Measurements from ENCODE around the gene ASTN1. TPM values are rescaled to one million over a fixed set of nuclear protein-coding genes. Genes with fewer than 3 reads are reported as not detected.

The ASTN1 gene
- total RNA-seq, 4 donors from 2014 or later: 0.18 TPM; not detected in 3

DNA sequence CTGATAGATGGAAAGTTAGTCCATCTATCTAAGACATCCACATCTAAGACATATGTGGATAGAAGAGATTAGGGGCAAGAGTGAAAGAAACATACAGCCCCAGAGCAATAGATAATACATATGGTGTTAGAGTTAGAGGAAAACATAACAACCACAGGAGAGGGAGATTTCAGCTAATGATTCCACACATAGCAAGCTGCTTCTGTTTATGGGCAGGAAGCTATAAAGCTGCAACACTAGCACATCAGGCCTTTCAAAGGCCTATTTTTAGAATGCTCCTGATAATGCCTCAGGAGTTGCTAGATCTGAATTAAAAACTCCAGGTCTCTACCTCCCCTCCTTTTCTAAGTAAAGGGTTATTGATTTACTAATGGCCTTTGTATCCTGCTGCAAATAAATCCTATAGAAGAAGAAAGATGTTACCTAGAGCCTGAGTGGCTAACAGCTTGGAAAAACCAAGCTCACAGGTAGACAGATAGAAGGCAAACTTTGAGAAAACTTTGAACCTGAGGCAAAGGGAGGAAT lies 42.4 kb upstream of the ASTN1 start:
- Histone ChIP-seq H3K36me3 (no peaks in the 10 kb centered on the region), H3K27me3 (no peaks in the 10 kb centered on the region), H3K4me1 (no peaks in the 10 kb centered on the region), H3K4me3 (no peak overlapping the region), H3K9me3 (no peaks in the 10 kb centered on the region), H3K27ac (no peak overlapping the region)
- no peak for DNase-seq (ENCODE audit: low spot score in 2 of 2)
- TF ChIP-seq POLR2AphosphoS5 (IDR thresholded peaks at IDR 0.05) (no peak), EP300 (IDR thresholded peaks at IDR 0.05) (no peak), POLR2A (IDR thresholded peaks at IDR 0.05) (no peak)
- TF ChIP-seq, protein P1, sequence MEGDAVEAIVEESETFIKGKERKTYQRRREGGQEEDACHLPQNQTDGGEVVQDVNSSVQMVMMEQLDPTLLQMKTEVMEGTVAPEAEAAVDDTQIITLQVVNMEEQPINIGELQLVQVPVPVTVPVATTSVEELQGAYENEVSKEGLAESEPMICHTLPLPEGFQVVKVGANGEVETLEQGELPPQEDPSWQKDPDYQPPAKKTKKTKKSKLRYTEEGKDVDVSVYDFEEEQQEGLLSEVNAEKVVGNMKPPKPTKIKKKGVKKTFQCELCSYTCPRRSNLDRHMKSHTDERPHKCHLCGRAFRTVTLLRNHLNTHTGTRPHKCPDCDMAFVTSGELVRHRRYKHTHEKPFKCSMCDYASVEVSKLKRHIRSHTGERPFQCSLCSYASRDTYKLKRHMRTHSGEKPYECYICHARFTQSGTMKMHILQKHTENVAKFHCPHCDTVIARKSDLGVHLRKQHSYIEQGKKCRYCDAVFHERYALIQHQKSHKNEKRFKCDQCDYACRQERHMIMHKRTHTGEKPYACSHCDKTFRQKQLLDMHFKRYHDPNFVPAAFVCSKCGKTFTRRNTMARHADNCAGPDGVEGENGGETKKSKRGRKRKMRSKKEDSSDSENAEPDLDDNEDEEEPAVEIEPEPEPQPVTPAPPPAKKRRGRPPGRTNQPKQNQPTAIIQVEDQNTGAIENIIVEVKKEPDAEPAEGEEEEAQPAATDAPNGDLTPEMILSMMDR (IDR thresholded peaks at IDR 0.05): no peak

DNA sequence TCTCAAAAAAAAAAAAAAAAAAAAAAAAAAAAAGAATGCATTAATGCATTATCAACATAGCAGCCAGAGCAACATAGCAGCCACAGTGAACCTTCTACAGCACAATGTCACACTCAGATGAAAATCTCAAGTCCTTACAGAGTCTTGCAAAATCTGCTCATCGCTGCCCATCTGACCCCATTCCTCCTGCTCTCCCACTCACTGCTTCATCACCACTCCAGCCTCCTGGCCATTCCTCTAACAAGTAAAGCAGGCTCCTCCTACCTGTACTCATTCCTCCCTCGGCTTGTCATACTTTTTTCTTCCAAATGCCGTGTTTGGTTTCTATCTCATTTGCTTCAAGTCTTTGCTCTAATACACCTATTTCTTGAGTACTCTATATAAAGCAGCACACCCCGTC lies 35.8 kb upstream of the ASTN1 start:
- no peaks in the 10 kb centered on the region for H3K4me1 ChIP-seq
- no peaks in the 10 kb centered on the region for H3K36me3 ChIP-seq
- H3K27me3 ChIP-seq: no peaks in the 10 kb centered on the region
- H3K9me3 ChIP-seq: no peaks in the 10 kb centered on the region
- H3K4me3 ChIP-seq: no peak overlapping the region
- DNase-seq (ENCODE audit: low spot score in 2 of 2): no peak
- WGBS: 69% methylated on average over 4 of the region's 4 CpGs
- TF ChIP-seq POLR2AphosphoS5 (IDR thresholded peaks at IDR 0.05): no peak
- TF ChIP-seq, protein P1 (IDR thresholded peaks at IDR 0.05): no peak
- no peak for TF ChIP-seq POLR2A (IDR thresholded peaks at IDR 0.05)
- TF ChIP-seq EP300 (IDR thresholded peaks at IDR 0.05): no peak
- H3K27ac ChIP-seq: no peak overlapping the region

DNA sequence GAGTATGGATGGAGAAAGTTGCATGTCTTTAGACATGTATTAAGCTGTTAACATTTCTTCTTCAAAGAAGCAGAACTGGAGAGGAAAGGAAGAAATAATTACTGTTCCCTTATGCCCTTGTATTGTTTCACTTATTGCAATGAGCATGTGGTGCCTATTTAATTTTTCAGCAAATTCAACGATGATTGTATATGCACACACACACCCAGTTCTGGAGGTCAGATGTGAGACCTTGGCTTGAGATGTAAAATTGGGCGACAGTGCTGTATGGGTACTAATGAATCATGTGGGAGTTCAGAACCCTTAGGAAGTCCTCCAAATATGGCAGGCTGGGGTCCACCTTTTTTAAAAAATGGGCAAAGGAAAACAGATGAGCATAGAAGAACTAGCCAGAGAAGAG lies 33.7 kb upstream of the ASTN1 start:
- no peaks in the 10 kb centered on the region for H3K36me3 ChIP-seq
- no peaks in the 10 kb centered on the region for H3K27me3 ChIP-seq
- H3K4me1 ChIP-seq: no peaks in the 10 kb centered on the region
- DNase-seq (ENCODE audit: low spot score in 2 of 2): no peak
- TF ChIP-seq EP300 (IDR thresholded peaks at IDR 0.05): no peak
- no peak for TF ChIP-seq POLR2A (IDR thresholded peaks at IDR 0.05)
- TF ChIP-seq, protein P1 (IDR thresholded peaks at IDR 0.05): no peak
- TF ChIP-seq POLR2AphosphoS5 (IDR thresholded peaks at IDR 0.05): no peak
- H3K4me3 ChIP-seq: no peak overlapping the region
- WGBS: 80% methylated on average over 2 of the region's 2 CpGs
- no peak overlapping the region for H3K27ac ChIP-seq
- no peaks in the 10 kb centered on the region for H3K9me3 ChIP-seq

DNA sequence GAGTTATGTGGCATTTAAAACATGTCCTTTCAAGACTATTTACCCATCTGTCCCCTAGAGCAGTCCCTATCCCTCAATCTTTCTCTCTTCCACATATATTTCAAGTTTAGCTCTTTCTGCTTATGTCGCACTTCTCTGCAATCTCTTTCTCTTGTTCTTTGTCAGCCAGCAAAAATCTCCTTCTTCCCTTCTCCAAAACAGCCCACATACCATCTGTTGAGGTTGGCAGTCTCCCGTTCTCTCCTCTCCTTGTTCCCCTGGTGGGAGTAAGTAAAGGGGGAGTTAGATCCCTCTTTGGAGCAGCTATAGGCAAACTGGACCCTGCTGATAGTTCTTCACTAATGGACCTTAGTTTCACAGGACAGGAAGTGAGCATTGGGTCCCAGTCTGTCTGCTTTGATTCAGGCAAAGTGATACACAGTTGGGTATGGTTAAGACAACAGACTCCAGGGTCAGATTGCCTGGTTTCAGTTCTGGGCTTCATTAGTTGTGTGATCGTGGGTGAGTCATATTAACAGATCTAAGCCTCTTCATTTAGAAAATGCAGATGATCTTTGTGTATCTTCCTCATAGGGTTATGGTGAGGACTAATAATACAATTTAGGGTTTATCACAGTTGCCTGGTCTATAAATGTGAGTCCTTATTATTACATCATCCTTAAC lies 25.9 kb upstream of the ASTN1 start:
- H3K27me3 ChIP-seq: peaks cover 8% of the 10 kb centered on the region

DNA sequence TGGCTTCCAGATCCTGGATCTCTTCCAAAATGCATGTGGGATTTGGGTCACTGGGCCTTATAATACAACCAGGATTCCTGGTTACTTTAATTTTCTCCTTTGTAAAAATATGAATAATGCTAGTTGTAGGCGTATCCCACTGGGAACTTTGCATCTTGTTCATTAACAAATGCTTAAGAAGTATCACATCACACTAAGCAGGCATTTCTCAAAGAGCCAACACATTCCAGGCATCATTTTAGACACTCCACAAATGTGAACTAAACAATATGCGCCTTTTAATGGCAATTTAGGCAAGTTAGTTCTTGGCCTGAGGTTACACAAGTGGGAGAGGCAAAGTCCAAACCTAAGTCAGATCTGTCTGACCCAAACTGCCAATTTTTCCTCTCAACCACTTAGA lies 22.1 kb upstream of the ASTN1 start:
- DNase-seq (ENCODE audit: low spot score in 2 of 2): no peak
- H3K27ac ChIP-seq: no peak overlapping the region
- H3K36me3 ChIP-seq: no peaks in the 10 kb centered on the region
- no peak overlapping the region for H3K4me3 ChIP-seq
- H3K27me3 ChIP-seq: peaks cover 16% of the 10 kb centered on the region
- 95% methylated on average over 2 of the region's 2 CpGs for WGBS
- TF ChIP-seq EP300 (IDR thresholded peaks at IDR 0.05) (no peak), POLR2AphosphoS5 (IDR thresholded peaks at IDR 0.05) (no peak), POLR2A (IDR thresholded peaks at IDR 0.05) (no peak)
- TF ChIP-seq, protein P1 (IDR thresholded peaks at IDR 0.05): no peak
- H3K4me1 ChIP-seq: peaks cover 4% of the 10 kb centered on the region
- H3K9me3 ChIP-seq: no peaks in the 10 kb centered on the region

More for the DNA sequence above, 25.9 kb upstream of the ASTN1 start:
- 59% methylated on average over 3 of the region's 3 CpGs for WGBS
- no peak overlapping the region for H3K4me3 ChIP-seq
- H3K36me3 ChIP-seq: no peaks in the 10 kb centered on the region
- no peak overlapping the region for H3K27ac ChIP-seq
- no peaks in the 10 kb centered on the region for H3K9me3 ChIP-seq
- TF ChIP-seq POLR2AphosphoS5 (IDR thresholded peaks at IDR 0.05) (no peak), EP300 (IDR thresholded peaks at IDR 0.05) (no peak), POLR2A (IDR thresholded peaks at IDR 0.05) (no peak)
- TF ChIP-seq, protein P1 (IDR thresholded peaks at IDR 0.05): no peak
- H3K4me1 ChIP-seq: no peaks in the 10 kb centered on the region
- DNase-seq (ENCODE audit: low spot score in 2 of 2): no peak
